Measurements from ENCODE around the gene SNRPD1. TPM values are rescaled to one million over a fixed set of nuclear protein-coding genes. Genes with fewer than 3 reads are reported as not detected.
"Not testable (repeated sequence)": the region's sequence is repeated elsewhere in the genome, so short reads cannot be mapped to it uniquely, and the experiment has no call there.

The SNRPD1 gene
- total RNA-seq, 1 experiment from 2014 or later: 110 TPM

GRCh38 chr18:21664069-21664468, 52.0 kb downstream of the SNRPD1 start:
- no peaks in the 10 kb centered on the region for H3K27me3 ChIP-seq
- no peaks in the 10 kb centered on the region for H3K36me3 ChIP-seq
- no peak overlapping the region for H3K27ac ChIP-seq
- no peak overlapping the region for H3K4me3 ChIP-seq
- no peak for DNase-seq
- no peaks in the 10 kb centered on the region for H3K4me1 ChIP-seq
- no peaks in the 10 kb centered on the region for H3K9me3 ChIP-seq (replicated peaks)

GRCh38 chr18:21669736-21670285, 57.7 kb downstream of the SNRPD1 start:
- no peaks in the 10 kb centered on the region for H3K4me1 ChIP-seq
- no peaks in the 10 kb centered on the region for H3K36me3 ChIP-seq
- no peaks in the 10 kb centered on the region for H3K27me3 ChIP-seq
- no peaks in the 10 kb centered on the region for H3K9me3 ChIP-seq (replicated peaks)
- no peak overlapping the region for H3K4me3 ChIP-seq
- H3K27ac ChIP-seq: no peak overlapping the region
- DNase-seq: peak; percentile 27 to 52

GRCh38 chr18:21672521-21673267, 60.6 kb downstream of the SNRPD1 start:
- no peaks in the 10 kb centered on the region for H3K4me1 ChIP-seq
- no peak for DNase-seq

GRCh38 chr18:21675354-21675753, 63.2 kb downstream of the SNRPD1 start:
- not testable (repeated sequence) for H3K4me1 ChIP-seq; H3K27ac ChIP-seq; H3K36me3 ChIP-seq; H3K27me3 ChIP-seq; DNase-seq; H3K9me3 ChIP-seq (replicated peaks); H3K4me3 ChIP-seq

More at GRCh38 chr18:21672521-21673267, 60.6 kb downstream of the SNRPD1 start:
- Histone ChIP-seq H3K36me3 (no peaks in the 10 kb centered on the region), H3K4me3 (no peak overlapping the region), H3K27ac (no peak overlapping the region), H3K9me3 (replicated peaks) (no peaks in the 10 kb centered on the region), H3K27me3 (no peaks in the 10 kb centered on the region)

GRCh38 chr18:21678859-21679258, 66.7 kb downstream of the SNRPD1 start:
- no peak for DNase-seq

GRCh38 chr18:21680161-21680560, 68.0 kb downstream of the SNRPD1 start:
- no peaks in the 10 kb centered on the region for H3K9me3 ChIP-seq (replicated peaks)
- no peak overlapping the region for H3K27ac ChIP-seq
- H3K36me3 ChIP-seq: no peaks in the 10 kb centered on the region; the same call in 1 of the 2 replicates
- H3K27me3 ChIP-seq: no peaks in the 10 kb centered on the region
- H3K4me1 ChIP-seq: no peaks in the 10 kb centered on the region
- H3K4me3 ChIP-seq: no peak overlapping the region
- no peak for DNase-seq

More at GRCh38 chr18:21678859-21679258, 66.7 kb downstream of the SNRPD1 start:
- H3K27ac ChIP-seq: no peak overlapping the region
- no peaks in the 10 kb centered on the region for H3K4me1 ChIP-seq
- no peaks in the 10 kb centered on the region for H3K27me3 ChIP-seq
- H3K4me3 ChIP-seq: no peak overlapping the region
- H3K9me3 ChIP-seq (replicated peaks): no peaks in the 10 kb centered on the region
- H3K36me3 ChIP-seq: no peaks in the 10 kb centered on the region

GRCh38 chr18:21682371-21683051, 70.4 kb downstream of the SNRPD1 start:
- no peaks in the 10 kb centered on the region for H3K4me1 ChIP-seq
- no peaks in the 10 kb centered on the region for H3K9me3 ChIP-seq (replicated peaks)
- no peaks in the 10 kb centered on the region for H3K27me3 ChIP-seq
- no peaks in the 10 kb centered on the region; the same call in 1 of the 2 replicates for H3K36me3 ChIP-seq
- no peak overlapping the region for H3K4me3 ChIP-seq
- no peak for DNase-seq
- no peak overlapping the region for H3K27ac ChIP-seq

Other genes with a start within 250 kb of the SNRPD1 start
- gene ESCO1, start 11.6 kb upstream of the SNRPD1 start, total RNA-seq (2014; rRNA removed; shearing (Covaris generic)): 14.5 and 16.5 TPM in 2 replicates
- 13.2 and 13.5 TPM in 2 replicates for gene ABHD3, start 92.5 kb downstream of the SNRPD1 start, total RNA-seq (2014; rRNA removed; shearing (Covaris generic))
- 35.0 and 37.8 TPM in 2 replicates for gene MIB1, start 128.5 kb downstream of the SNRPD1 start, total RNA-seq (2014; rRNA removed; shearing (Covaris generic))